ENCODE results near the gene COL28A1.
A peak's percentile ranks its signal among the peaks of the same experiment; 100 is the strongest.
"Not testable (repeated sequence)": the region's sequence is repeated elsewhere in the genome, so short reads cannot be mapped to it uniquely, and the experiment has no call there.

Gene COL28A1

GRCh38 chr7:7564323-7564780, 28.7 kb upstream of the COL28A1 start:
- H3K4me3 ChIP-seq (ENCODE audit: low read depth, low read length) = no peak overlapping the region
- CTCF ChIA-PET = interaction anchor here (0.9 to 1.6 kb wide), 5 partner anchors 10 to 461 kb away, joined by 3 to 5 read pairs (median 3); no protein-coding TSS in a partner anchor
- POLR2A ChIA-PET = interaction anchor here (0.5 kb wide), 1 partner anchor 465 kb away, joined by 3 read pairs; no protein-coding TSS in a partner anchor
- peak; percentile 75 for DNase-seq (ENCODE audit: low read depth, low spot score)
- TF ChIP-seq, protein P1, sequence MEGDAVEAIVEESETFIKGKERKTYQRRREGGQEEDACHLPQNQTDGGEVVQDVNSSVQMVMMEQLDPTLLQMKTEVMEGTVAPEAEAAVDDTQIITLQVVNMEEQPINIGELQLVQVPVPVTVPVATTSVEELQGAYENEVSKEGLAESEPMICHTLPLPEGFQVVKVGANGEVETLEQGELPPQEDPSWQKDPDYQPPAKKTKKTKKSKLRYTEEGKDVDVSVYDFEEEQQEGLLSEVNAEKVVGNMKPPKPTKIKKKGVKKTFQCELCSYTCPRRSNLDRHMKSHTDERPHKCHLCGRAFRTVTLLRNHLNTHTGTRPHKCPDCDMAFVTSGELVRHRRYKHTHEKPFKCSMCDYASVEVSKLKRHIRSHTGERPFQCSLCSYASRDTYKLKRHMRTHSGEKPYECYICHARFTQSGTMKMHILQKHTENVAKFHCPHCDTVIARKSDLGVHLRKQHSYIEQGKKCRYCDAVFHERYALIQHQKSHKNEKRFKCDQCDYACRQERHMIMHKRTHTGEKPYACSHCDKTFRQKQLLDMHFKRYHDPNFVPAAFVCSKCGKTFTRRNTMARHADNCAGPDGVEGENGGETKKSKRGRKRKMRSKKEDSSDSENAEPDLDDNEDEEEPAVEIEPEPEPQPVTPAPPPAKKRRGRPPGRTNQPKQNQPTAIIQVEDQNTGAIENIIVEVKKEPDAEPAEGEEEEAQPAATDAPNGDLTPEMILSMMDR (IDR thresholded peaks at IDR 0.05; ENCODE audit: insufficient read depth, low read length, missing control alignments) = no peak

DNA sequence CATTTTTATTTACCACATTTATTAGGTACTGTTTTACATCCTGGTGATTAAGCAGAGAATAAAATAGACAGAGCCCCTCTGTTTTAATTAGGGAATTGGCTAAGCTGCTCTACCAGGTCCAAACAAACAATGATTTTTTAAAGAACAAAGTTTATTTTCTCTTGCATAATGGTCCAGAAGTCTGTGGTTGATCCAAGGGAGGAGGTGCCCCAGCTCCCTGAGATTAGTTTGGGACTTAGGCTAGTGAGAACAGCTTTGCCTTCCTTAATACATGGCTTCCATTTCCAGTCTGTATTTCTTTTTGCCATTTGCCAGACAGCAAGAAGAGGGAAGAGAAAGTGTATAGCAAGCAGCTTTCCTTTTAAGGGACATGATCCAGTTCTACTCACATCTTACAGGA, 28.1 kb upstream of the COL28A1 start:
- H3K4me3 ChIP-seq (ENCODE audit: low read depth, low read length) = no peak overlapping the region
- DNase-seq (ENCODE audit: low read depth, low spot score) = no peak
- TF ChIP-seq, protein P1 (IDR thresholded peaks at IDR 0.05; ENCODE audit: insufficient read depth, low read length, missing control alignments) = no peak
- ChIA-PET CTCF (interaction anchor here (0.9 to 1.6 kb wide), 4 partner anchors 9 to 460 kb away, joined by 3 to 5 read pairs (median 3); no protein-coding TSS in a partner anchor), POLR2A (no interaction called here)

DNA sequence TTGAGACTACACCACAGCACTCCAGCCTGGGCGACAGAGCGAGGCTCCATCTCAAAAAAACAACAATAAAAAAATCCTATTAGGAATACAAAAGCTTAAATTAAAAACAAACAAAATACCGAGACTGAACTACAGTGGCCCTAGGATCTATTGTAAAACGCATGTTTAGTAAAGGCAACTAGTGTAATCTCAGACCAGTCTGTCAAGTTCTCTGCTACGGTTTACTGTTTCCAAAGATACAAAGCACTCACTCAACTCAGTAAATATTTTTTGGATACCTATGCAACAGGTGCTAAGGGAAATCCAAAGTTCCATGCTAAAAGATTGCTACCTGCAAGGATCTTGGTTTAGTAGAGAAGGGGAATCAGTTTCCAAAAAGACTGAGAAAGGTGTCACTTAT, 27.6 kb upstream of the COL28A1 start:
- CTCF ChIA-PET = interaction anchor here (0.9 to 1.6 kb wide), 4 partner anchors 9 to 460 kb away, joined by 3 to 5 read pairs (median 3); no protein-coding TSS in a partner anchor
- no peak overlapping the region for H3K4me3 ChIP-seq (ENCODE audit: low read depth, low read length)
- DNase-seq (ENCODE audit: low read depth, low spot score) = no peak
- POLR2A ChIA-PET = no interaction called here
- TF ChIP-seq, protein P1 (IDR thresholded peaks at IDR 0.05; ENCODE audit: insufficient read depth, low read length, missing control alignments) = no peak

DNA sequence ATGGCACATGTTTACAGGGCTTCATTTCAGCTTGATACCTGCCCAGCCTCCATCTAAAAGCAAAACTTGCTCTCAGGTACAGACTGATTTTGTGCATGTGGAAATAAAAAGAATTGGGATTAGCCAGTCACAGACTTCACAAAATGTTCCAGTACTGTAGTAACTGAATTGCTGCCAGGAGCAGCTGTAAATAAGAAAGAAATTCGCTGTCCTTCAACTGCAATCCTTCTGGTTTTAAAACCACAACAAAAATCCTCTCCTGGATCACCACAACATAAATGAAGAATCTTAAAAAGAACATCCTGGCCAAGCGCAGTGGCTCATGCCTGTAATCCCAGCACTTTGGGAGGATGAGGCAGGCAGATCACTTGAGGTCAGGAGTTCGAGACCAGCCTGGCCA, 27.1 kb upstream of the COL28A1 start:
- peak; percentile 46 for DNase-seq (ENCODE audit: low read depth, low spot score)
- no peak overlapping the region for H3K4me3 ChIP-seq (ENCODE audit: low read depth, low read length)
- POLR2A ChIA-PET = no interaction called here
- TF ChIP-seq, protein P1 (IDR thresholded peaks at IDR 0.05; ENCODE audit: insufficient read depth, low read length, missing control alignments) = no peak
- CTCF ChIA-PET = interaction anchor here (0.6 to 1.6 kb wide), 2 partner anchors 459 to 572 kb away, joined by 3 to 5 read pairs; no protein-coding TSS in a partner anchor

- H3K4me3 ChIP-seq (ENCODE audit: low read depth, low read length); CTCF ChIA-PET; DNase-seq (ENCODE audit: low read depth, low spot score); POLR2A ChIA-PET: not testable (repeated sequence)
Observed at GRCh38 chr7:7561591-7561990, 25.9 kb upstream of the COL28A1 start.

- no peak overlapping the region for H3K4me3 ChIP-seq (ENCODE audit: low read depth, low read length)
- DNase-seq (ENCODE audit: low read depth, low spot score) = no peak
- TF ChIP-seq, protein P1 (IDR thresholded peaks at IDR 0.05; ENCODE audit: insufficient read depth, low read length, missing control alignments) = no peak
- ChIA-PET CTCF (no interaction called here), POLR2A (no interaction called here)
Observed at GRCh38 chr7:7557252-7557651, 21.6 kb upstream of the COL28A1 start.

DNA sequence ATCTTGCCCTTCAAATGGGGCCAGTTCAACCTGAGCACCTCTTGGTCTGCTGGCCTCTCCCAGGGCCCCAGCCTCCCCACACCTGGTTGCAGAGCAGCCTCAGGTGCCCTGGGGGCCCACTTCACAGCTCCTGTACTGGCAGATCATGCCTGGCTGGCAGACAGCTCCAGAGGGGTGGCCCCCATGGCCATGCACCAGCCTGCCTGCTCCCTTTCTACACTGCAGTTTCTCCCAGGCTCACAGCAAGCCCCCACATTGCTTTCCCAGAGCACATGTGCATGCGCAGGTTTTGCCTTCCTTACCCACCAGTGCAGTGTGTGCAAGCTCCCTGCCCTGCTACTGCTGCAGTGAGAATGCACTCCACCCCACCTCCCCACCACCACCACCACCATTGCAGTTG, 21.2 kb upstream of the COL28A1 start:
- H3K4me3 ChIP-seq (ENCODE audit: low read depth, low read length) = no peak overlapping the region
- no peak for DNase-seq (ENCODE audit: low read depth, low spot score)
- TF ChIP-seq, protein P1 (IDR thresholded peaks at IDR 0.05; ENCODE audit: insufficient read depth, low read length, missing control alignments) = no peak
- ChIA-PET CTCF (no interaction called here), POLR2A (no interaction called here)

All from AG04449 (cell line).